Activated CD4-positive, alpha-beta T cell treated with anti-CD3 and anti-CD28 coated beads, Interleukin-2, amount 50 U/mL, for 24 hours (primary cell): ENCODE data around the gene CT47C1.
A peak's percentile ranks its signal among the peaks of the same experiment; 100 is the strongest.
"Not testable (repeated sequence)": the region's sequence is repeated elsewhere in the genome, so short reads cannot be mapped to it uniquely, and the experiment has no call there.

ENCODE experiments used
- DNase-seq, 2 donors: peaks; one replicate each; pipeline ENCODE4 v3.0.0-alpha.2; 2020; ENCODE audit warnings: low read depth in 1 of 2, low spot score in 1 of 2

The CT47C1 gene

GRCh38 chrX:119072744-119073143, at the start of gene CT47C1:
Gene CT47C1, plus strand, starts transcription at chrX:119072993. Its CDS starts 233 bp downstream, at chrX:119073226.
- DNase-seq: no peak

- no peak for DNase-seq
Measured at GRCh38 chrX:119025900-119026299, 46.9 kb upstream of the CT47C1 start.

DNA sequence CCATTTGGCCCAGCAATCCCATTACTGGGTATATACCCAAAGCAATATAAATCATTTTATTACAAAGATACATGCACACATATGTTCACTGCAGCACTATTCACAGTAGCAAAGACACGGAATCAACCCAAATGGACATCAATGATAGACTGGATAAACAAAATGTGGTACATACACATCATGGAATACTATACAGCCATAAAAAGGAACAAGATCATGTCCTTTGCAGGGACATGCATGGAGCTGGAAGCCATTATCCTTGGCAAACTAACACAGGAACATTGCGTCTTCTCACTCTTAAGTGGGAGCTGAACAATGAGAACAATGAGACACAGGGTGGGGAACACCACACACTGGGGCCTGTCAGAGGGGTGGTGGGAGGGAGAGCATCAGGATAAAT, 46.4 kb upstream of the CT47C1 start:
- not testable (repeated sequence) for DNase-seq

DNA sequence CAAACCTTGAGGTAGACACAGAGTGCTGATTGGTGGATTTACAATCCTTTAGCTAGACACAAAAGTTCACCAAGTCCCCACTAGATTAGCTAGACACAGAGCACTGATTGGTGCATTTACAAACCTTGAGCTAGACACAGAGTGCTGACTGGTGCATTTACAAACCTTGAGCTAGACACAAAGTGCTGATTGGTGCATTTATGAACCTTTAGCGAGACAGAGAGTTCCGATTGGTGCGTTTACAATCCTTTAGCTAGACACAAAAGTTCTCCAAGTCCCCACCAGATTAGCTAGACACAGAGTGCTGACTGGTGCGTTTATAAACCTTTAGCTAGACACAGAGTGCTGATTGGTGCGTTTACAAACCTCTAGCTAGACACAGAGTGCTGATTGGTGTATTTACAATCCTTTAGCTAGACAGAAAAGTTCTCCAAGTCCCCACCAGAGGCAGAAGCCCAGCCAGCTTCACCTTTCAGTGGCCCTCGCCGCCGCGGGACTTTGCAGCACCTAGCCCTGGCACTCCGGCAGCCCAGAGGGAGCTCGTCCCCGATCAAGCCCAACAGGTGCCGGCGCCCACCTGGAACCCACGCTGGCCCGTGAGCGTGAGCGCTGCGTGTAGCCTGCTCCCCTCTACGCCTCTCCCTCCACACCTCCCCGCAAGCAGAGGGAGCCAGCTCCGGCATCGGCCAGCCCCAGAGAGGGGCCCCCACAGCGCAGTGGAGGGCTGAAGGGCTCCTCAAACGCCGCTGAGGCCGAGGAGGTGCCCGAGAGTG, 44.6 kb upstream of the CT47C1 start:
- not testable (repeated sequence) for DNase-seq

DNA sequence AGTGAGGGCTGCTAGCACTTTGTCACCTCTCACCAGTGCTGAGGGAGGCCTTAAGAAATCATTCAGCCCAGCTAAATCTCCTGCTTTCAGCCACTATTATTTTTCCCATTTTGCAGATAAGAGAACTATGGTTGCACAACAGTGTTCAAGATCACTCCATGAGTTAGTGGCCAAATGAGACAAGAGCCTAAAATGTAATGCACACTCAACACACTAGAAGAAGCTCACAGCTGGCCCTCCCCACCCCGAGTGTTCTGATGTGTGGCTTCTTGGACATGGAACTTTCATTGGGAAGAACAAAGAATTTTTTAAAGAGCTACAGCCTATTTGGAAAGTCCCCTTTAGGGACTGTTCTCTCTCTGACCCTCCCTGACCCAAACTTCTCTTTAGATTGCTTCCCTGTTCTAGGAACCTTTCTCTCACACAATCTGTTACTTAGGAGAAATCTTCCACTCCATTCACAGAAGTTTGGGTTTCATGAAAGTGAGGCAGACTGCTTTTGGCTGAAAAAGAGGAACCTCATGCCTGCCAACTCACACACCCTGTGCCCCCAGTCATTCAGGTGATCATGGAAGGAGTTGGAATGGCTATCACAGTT, 44.0 kb upstream of the CT47C1 start:
- no peak for DNase-seq

DNA sequence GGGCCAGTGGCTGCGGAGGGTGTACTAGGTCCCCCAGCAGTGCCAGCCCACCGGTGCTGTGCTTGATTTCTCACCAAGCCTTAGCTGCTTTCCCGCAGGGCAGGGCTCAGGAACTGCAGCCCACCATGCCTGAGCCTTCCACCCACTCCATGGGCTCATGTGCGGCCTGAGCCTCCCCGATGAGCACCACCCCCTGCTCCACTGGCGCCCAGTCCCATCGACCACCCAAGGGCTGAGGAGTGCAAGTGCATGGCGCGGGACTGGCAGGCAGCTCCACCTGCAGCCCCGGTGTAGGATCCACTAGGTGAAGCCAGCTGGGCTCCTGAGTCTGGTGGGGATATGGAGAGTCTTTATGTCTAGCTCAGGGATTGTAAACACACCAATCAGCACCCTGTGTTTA, 43.1 kb upstream of the CT47C1 start:
- DNase-seq: not testable (repeated sequence)

DNA sequence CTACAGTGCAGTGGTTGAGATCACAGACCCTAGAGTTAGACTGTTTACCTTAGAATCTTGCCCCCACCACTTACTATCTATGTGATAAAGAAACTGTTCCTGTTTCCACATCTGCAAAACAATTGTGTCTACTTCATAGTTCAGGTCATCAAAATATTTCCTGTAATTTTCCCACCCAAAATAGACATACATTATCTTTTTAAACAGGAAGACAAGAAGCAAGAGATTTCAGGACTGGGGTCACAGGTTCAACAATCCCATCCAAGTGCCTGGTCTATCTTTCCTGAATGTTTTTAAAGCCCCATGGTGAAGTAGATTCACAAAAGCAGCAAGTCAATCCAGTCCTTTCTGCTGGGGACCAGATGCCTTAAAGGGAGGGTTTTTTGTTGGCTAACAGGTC, 41.8 kb upstream of the CT47C1 start:
- DNase-seq: no peak

GRCh38 chrX:119036107-119037029, 36.4 kb upstream of the CT47C1 start:
- no peak for DNase-seq

DNA sequence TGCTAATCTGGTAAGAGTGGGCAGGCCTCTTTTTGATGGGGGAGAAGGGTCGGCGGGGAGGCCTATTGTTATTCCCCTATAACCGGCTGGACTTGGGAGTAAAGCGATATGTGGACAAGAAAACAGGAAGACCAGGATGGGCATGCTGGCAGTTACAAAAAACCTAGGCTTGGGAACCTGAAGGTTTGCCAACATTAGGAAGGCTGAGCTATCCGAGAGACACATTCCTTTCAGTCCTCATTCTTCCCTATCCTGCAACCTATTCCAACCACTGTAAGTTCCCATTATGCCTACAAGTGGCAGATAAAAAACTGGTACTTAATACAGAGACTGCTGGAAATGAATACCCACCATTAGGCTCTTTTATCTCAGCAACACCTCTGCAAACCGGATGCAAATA, 32.4 kb upstream of the CT47C1 start:
- no peak for DNase-seq

GRCh38 chrX:119041175-119041574, 31.6 kb upstream of the CT47C1 start:
- DNase-seq: no peak

- no peak for DNase-seq
Measured at GRCh38 chrX:119042040-119042439, 30.8 kb upstream of the CT47C1 start.

DNA sequence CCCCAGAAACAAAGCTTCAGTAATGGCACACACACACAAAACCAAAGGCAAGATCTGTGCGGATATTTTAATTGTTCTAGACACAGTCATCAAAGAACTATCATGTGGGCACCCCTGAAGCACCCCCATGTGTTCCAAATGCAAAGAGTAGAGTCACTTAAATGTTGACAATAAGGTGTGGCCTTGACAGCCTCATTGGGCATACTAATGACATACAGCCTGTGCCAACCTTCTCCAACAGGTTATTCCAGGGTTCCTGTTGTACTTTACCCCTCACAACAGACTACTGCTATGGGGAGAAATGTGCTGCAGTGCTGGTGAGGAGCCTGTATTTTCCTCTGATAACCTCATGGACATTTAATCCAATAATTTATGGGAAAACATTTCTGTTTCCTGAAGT, 29.8 kb upstream of the CT47C1 start:
- no peak for DNase-seq

DNA sequence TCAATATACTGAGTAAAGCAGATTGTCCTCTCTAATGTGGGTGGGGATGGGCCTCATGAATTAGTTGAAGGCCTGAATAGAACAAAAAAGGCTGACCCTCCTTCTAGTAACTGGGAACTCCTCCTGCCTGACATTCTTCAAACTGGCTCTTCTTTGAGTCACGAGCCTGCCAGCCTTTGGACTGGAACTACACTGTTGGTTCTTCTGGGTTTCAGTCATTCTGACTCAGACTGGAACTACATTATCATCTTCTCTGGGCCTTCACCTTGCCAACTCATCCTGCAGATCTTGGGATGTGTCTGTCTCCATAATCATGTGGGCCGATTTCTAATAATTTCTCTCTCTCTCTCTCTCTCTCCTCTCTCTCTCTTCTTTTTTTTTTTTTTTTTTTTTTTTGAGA, 26.9 kb upstream of the CT47C1 start:
- no peak for DNase-seq

DNA sequence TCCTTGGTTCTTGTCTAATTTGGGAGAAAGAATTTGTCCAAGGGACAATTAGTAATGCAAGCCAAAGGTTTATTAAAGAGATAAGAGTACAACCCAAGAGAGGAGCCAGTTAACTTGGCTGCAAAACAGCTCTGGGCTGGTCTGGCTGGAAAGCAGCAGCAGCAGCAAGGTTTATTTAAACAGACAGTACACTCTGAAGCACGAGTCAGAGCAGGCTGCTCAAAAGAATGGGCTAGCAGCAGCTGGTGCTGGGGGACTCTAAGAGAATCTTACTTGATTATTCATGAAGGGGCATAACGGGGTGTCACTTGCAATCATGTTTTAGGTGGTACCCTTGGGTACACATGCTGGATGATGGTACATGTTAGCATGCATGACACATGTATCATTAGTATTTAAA, 17.1 kb upstream of the CT47C1 start:
- no peak for DNase-seq

DNA sequence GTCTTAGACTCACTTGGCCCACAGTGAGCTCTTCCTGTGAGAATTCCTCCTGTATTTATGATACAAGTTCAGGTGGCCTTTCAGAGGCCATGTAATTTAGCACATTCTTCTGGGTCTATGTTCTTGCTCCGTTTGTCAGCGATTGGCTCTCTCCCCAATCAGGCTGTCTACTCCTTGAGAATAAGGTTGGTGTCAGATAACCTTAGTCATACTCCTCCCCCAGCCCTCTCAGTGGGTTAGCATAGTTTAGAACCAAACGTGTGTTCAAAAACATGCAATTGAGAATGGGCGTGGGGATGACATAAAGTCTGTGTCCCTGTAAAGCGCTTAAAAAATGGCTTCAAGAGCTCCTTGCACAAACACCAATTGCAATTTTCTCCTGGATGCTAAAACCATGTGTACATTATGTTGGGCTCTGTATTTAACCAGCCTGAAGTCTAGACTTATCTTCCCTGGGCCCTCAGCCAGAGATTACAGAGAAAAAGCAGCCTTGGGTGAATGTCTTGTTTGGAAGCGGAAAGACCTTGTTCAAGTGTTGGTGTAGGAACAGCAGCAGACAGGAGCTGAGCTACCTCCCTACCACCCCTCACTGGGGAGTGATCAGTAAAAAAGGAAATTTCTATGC, 9.9 kb upstream of the CT47C1 start:
- DNase-seq: no peak

DNA sequence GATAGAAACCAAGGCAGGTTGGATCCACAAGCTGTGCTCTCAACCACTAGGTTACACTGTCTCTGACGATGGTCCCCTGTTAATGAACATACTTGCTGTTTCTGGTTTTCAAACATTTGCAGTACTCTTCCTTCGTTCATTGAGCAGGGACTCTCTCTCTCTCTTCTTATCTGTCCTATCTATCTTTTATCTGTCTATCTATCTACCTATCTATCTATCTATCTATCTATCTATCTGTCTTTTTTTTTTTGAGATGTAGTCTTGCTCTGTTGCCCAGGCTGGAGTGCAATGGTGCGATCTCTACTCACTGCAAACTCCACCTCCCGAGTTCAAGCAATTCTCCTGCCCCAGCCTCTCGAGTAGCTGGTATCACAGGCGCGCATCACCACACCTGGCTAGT, 9.4 kb upstream of the CT47C1 start:
- no peak for DNase-seq

GRCh38 chrX:119067023-119067739, 5.6 kb upstream of the CT47C1 start:
- DNase-seq: peak in 1 of 2 donors; percentile 17

GRCh38 chrX:119069128-119069527, 3.7 kb upstream of the CT47C1 start:
- no peak for DNase-seq

- no peak for DNase-seq
Measured at GRCh38 chrX:119069762-119070161, 3.0 kb upstream of the CT47C1 start.

DNA sequence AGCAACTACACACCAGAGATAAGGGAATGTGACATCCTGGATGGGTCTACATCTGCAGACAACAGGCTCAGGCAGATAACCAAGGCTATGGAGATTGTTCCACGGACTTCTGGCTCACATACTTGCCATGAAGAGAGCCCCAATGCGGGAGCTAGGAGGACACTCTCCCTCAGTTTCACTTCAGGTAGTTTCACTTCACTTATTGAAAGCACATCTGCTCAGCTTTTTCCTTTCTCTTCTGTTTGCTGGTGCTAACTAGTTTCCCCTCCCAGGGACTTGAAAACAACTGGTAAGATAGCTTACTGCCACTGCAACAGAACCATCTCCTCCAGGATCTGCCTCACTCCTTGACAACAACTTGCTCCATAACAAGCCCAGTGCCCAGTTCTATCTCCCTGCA, 1.4 kb upstream of the CT47C1 start:
- no peak for DNase-seq
